NB4 (cell line): ENCODE data around the gene PDE6H.

Source experiments
- DNase-seq: peaks from one replicate; pipeline ENCODE4 v3.0.0; 2010; ENCODE audit warnings: low read depth
- H3K4me3 ChIP-seq: one replicate; pipeline ENCODE4 v1.5.1; 2011; ENCODE audit warnings: mild to moderate bottlenecking, low read depth, low read length, moderate library complexity
- CTCF ChIP-seq: IDR thresholded peaks from one replicate; pipeline ENCODE4 v1.5.1; 2012; ENCODE audit warnings: low read depth, low read length
- MAX ChIP-seq: IDR thresholded peaks from 2 replicates; pipeline ENCODE4 v1.6.1; 2011; ENCODE audit warnings: low read depth, low read length
- MYC ChIP-seq: IDR thresholded peaks from 2 replicates; pipeline ENCODE4 v1.6.1; 2011; ENCODE audit warnings: low read depth, low read length
- POLR2A ChIP-seq: IDR thresholded peaks from 2 replicates; pipeline ENCODE4 v1.6.1; 2011; ENCODE audit warnings: mild to moderate bottlenecking; ENCODE audit not compliant: insufficient read length; ENCODE audit errors: extremely low read depth

The PDE6H gene

GRCh38 chr12:14952299-14952921 is 20.4 kb upstream of the PDE6H start:
- DNase-seq = peak; percentile 69
- TF ChIP-seq POLR2A (no peak), MAX (no peak; the same call in 1 of the 2 replicates), MYC (no peak), CTCF (no peak)
- no peak overlapping the region for H3K4me3 ChIP-seq

- no peak for DNase-seq
- TF ChIP-seq MAX (no peak), MYC (no peak), CTCF (no peak), POLR2A (no peak)
- H3K4me3 ChIP-seq = peak overlapping the region; percentile 62
Measured at GRCh38 chr12:14953752-14954151, 19.1 kb upstream of the PDE6H start.

GRCh38 chr12:14954269-14954668 is 18.6 kb upstream of the PDE6H start:
- DNase-seq = peak; percentile 58
- TF ChIP-seq CTCF = no peak
- H3K4me3 ChIP-seq = peak overlapping the region; percentile 62

- DNase-seq = peak; percentile 92
- no peak for TF ChIP-seq POLR2A
- peak; percentile 78 for TF ChIP-seq MAX
- peak overlapping the region; percentile 62 for H3K4me3 ChIP-seq
Measured at GRCh38 chr12:14956024-14956891, 16.6 kb upstream of the PDE6H start.

GRCh38 chr12:14956905-14957304 is 15.9 kb upstream of the PDE6H start:
- peak overlapping the region; percentile 98 for H3K4me3 ChIP-seq
- no peak for DNase-seq
- TF ChIP-seq MAX = no peak
- no peak for TF ChIP-seq POLR2A
- no peak for TF ChIP-seq MYC
- TF ChIP-seq CTCF = no peak

GRCh38 chr12:14957551-14958168 is 15.2 kb upstream of the PDE6H start:
- peak overlapping the region; percentile 98 for H3K4me3 ChIP-seq
- peak; percentile 45 for DNase-seq
- TF ChIP-seq MYC (no peak), CTCF (no peak), POLR2A (no peak), MAX (no peak)
